Right lung (tissue), 10 donors: ENCODE measurements around the gene ZXDA. TPM values are rescaled to one million over a fixed set of nuclear protein-coding genes. Genes with fewer than 3 reads are reported as not detected.
A peak's percentile ranks its signal among the peaks of the same experiment; 100 is the strongest.
"Not testable (repeated sequence)": the region's sequence is repeated elsewhere in the genome, so short reads cannot be mapped to it uniquely, and the experiment has no call there.

Experiments used
- DNase-seq, 2 donors: peaks; one replicate each; pipeline ENCODE4 v3.0.0-alpha.2; 2013
- long read RNA-seq, 8 donors: transcript quantifications; one replicate each; lab custom pipeline, GENCODE V29; 2026
- polyA plus RNA-seq, 5 donors: library from polyadenylated mRNA; unstranded; fragments of 120-200 nt; gene quantifications; one replicate each; pipeline versions ENCODE4 v1.2.1 to v1.2.3, GENCODE V29; 2013; ENCODE audit warnings: inconsistent platforms in 1 of 5, low replicate concordance in 1 of 5; ENCODE audit not compliant: insufficient read length in 5 of 5, insufficient read depth in 1 of 5

Gene ZXDA, protein sequence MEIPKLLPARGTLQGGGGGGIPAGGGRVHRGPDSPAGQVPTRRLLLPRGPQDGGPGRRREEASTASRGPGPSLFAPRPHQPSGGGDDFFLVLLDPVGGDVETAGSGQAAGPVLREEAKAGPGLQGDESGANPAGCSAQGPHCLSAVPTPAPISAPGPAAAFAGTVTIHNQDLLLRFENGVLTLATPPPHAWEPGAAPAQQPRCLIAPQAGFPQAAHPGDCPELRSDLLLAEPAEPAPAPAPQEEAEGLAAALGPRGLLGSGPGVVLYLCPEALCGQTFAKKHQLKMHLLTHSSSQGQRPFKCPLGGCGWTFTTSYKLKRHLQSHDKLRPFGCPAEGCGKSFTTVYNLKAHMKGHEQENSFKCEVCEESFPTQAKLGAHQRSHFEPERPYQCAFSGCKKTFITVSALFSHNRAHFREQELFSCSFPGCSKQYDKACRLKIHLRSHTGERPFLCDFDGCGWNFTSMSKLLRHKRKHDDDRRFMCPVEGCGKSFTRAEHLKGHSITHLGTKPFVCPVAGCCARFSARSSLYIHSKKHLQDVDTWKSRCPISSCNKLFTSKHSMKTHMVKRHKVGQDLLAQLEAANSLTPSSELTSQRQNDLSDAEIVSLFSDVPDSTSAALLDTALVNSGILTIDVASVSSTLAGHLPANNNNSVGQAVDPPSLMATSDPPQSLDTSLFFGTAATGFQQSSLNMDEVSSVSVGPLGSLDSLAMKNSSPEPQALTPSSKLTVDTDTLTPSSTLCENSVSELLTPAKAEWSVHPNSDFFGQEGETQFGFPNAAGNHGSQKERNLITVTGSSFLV
- 1 to 10 TPM; 3.8 to 5.5 (median 5.2) TPM for polyA plus RNA-seq
- long read RNA-seq, donor 1, full-length matches to known transcripts: 14 of 14 reads
- long read RNA-seq, donor 1, partial matches to known transcripts: 0 of 14 reads
- long read RNA-seq, donor 1, other reads (novel, unspliced or antisense): 0 of 14 reads
- long read RNA-seq, donor 2, full-length matches to known transcripts: 5 of 5 reads
- long read RNA-seq, donor 2, partial matches to known transcripts: 0 of 5 reads
- long read RNA-seq, donor 2, other reads (novel, unspliced or antisense): 0 of 5 reads
- long read RNA-seq, donor 3, full-length matches to known transcripts: 11 of 11 reads
- long read RNA-seq, donor 3, partial matches to known transcripts: 0 of 11 reads
- long read RNA-seq, donor 3, other reads (novel, unspliced or antisense): 0 of 11 reads
- long read RNA-seq, donor 4, full-length matches to known transcripts: 5 of 5 reads
- long read RNA-seq, donor 4, partial matches to known transcripts: 0 of 5 reads
- long read RNA-seq, donor 4, other reads (novel, unspliced or antisense): 0 of 5 reads
- long read RNA-seq, donor 5, full-length matches to known transcripts: 11 of 11 reads
- long read RNA-seq, donor 5, partial matches to known transcripts: 0 of 11 reads
- long read RNA-seq, donor 5, other reads (novel, unspliced or antisense): 0 of 11 reads
- long read RNA-seq, donor 6, full-length matches to known transcripts: 7 of 7 reads
- long read RNA-seq, donor 6, partial matches to known transcripts: 0 of 7 reads
- long read RNA-seq, donor 6, other reads (novel, unspliced or antisense): 0 of 7 reads
- long read RNA-seq, donor 7, full-length matches to known transcripts: 6 of 6 reads
- long read RNA-seq, donor 7, partial matches to known transcripts: 0 of 6 reads
- long read RNA-seq, donor 7, other reads (novel, unspliced or antisense): 0 of 6 reads
- long read RNA-seq, donor 8, full-length matches to known transcripts: 3 of 3 reads
- long read RNA-seq, donor 8, partial matches to known transcripts: 0 of 3 reads
- long read RNA-seq, donor 8, other reads (novel, unspliced or antisense): 0 of 3 reads

GRCh38 chrX:57910287-57910912, at the start of gene ZXDA:
Gene ZXDA (minus strand): TSS chrX:57910458. CDS start chrX:57910420, 38 bp downstream.
- not testable (repeated sequence) for DNase-seq

GRCh38 chrX:57952320-57952678, 42.0 kb upstream of the ZXDA start:
- no peak for DNase-seq

GRCh38 chrX:57951666-57952319, 41.5 kb upstream of the ZXDA start:
- DNase-seq: no peak

DNA sequence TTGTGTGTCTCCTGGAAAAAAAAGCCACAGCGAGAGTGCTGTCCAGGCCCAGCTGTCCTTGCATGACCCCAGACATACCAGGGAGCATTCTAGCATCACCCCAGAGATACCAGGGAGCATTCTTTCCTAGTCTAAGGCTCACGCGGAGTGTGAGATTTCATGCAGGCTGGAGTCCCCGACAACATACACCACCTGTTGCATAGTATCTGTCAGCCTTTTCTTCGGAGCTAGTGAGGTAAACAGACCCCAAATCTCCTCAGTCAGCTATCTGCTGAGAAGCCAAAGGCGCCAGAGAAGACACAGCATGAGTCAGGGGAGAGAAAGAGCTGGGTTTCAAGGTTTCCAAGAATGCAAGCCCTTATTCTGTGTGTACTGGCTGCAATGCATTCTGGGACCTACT, 23.1 kb upstream of the ZXDA start:
- no peak for DNase-seq

GRCh38 chrX:57932266-57932665, 22.0 kb upstream of the ZXDA start:
- DNase-seq: no peak

DNA sequence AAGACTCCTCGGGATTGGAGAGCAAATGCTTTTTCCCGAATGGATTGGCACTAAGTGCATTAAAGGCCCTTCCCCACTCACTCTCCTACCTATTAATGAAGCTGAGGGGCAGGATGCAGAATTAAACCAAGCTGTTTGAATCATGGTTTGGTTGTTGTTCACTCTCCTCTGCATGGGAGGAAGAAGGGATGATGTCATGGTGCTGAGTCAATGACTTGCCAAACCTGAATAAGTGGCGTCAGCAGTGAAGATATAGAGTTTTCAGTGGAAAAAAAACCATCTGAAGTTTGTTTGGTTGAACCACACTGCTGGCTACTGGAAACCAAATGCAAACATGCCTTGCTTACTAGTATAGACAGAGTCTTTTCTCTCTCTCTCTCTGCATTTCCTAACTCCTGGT, 19.8 kb upstream of the ZXDA start:
- no peak for DNase-seq

GRCh38 chrX:57929373-57929772, 19.1 kb upstream of the ZXDA start:
- DNase-seq: no peak

GRCh38 chrX:57925806-57926205, 15.5 kb upstream of the ZXDA start:
- no peak for DNase-seq

DNA sequence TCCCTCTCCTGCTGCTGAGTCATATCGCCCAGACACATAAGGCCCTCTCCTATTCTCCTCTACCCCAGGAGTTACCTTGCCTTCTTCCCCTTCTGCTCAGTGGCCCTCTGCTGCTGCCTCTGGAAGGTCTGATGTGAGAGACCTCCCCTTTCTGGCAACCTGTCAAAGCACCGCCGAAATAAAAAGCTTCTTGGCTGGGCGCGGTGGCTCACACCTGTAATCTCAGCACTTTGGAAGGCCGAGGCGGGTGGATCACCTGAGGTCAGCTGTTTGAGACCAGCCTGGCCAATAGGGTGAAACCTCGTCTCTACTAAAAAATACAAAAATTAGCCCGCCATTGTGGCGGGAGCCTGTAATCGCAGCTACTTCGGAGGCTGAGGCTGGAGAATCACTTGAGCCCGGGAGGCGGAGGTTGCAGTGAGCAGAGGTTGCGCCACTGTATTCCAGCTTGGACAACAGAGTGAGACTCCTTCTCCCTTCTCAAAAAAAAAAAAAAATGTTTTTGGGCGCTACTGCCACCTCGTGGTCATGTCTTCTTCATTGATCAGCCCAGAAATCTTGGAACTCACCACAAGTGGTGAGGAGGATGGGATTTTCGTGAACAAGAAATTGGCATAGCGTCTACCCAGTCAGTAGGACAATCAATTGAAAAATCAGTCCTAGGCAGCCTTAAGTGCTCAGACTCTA, 8.6 kb upstream of the ZXDA start:
- no peak for DNase-seq

GRCh38 chrX:57915680-57916079, 5.4 kb upstream of the ZXDA start:
- no peak for DNase-seq

- DNase-seq: peak in 1 of 2 donors; percentile 26
Observed at GRCh38 chrX:57909595-57910286, 517 bp downstream of the ZXDA start.

DNA sequence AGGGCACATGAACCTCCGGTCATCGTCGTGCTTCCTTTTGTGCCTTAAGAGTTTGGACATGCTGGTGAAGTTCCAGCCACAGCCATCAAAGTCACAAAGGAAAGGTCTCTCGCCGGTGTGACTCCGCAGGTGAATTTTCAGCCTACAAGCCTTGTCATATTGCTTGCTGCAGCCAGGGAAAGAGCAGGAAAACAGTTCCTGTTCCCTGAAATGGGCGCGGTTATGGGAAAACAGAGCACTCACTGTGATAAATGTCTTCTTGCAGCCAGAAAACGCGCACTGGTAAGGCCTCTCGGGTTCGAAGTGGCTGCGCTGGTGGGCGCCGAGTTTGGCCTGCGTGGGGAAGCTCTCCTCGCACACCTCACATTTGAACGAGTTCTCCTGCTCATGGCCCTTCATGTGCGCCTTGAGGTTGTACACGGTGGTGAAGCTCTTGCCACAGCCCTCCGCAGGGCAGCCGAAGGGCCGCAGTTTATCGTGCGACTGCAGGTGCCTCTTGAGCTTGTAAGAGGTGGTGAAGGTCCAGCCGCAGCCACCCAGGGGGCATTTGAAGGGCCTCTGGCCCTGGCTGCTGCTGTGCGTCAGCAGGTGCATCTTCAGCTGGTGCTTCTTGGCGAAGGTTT, 1.2 kb downstream of the ZXDA start:
- not testable (repeated sequence) for DNase-seq

GRCh38 chrX:57906790-57907189, 3.5 kb downstream of the ZXDA start:
- no peak for DNase-seq

DNA sequence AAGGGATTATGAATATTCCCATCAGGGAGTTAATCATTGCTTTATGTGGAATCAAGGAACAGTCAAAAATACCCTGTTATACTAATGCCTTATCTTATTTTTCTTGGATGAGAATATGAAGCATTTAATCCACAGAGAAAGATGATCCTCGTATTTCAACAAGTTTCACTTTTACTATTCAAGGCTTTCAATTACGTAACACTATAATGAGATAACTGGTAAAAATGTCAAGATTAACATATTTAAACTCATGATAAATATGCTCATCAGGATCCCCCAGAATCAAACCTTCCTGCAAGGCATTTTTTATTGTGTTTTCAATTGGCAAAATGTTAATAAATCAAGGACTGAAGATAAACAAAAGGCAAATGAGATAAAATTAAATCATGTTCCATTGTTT, 5.1 kb downstream of the ZXDA start:
- no peak for DNase-seq

- no peak for DNase-seq
Observed at GRCh38 chrX:57904176-57904880, 5.9 kb downstream of the ZXDA start.

DNA sequence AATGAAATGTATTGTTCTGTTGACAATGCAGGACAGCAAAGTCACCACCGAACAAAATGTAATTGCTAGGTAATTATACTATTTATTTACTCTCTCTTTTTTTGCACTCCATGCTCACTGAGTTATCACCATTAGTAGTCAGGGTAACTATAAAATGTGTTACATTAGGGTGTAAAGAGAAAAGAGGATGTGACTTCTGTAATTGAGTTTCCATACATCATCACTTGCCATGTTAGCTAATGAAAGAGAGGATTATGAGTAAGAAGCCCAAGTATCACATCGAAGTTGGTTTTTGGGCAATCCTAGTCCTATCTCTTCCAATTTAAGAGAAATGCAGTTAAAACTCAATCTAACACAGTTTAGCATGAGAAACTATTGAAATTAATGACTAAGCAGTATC, 7.6 kb downstream of the ZXDA start:
- DNase-seq: no peak

DNA sequence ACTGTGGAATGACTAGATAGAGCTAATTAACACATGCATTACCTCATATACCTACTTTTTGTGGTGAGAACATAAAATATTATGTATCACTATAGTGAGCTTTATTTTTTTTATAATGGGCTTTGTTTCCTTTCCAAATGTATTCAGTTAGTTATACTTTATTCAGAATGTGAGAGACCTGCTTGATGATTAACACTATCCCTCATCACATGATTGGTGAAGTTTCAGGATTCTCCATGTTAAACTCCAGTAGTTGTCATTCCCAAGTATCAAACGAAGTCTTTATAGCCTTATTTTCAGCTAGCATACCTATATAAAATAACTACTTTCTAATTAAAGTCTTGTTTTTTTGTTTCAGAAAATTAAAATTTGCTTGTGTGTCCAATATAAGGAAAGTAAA, 8.8 kb downstream of the ZXDA start:
- no peak for DNase-seq
